Endothelial cell of umbilical vein (primary cell): Measurements from ENCODE around the gene TMEFF2. TPM values are rescaled to one million over a fixed set of nuclear protein-coding genes. Genes with fewer than 3 reads are reported as not detected.

Experiments
- BruUV-seq: library from RNA; stranded (reverse); fragments of 400-500 nt; replicated peaks from 2 replicates; lab custom pipeline; 2021; lab: Mats Ljungman, UMichigan
- CTCF ChIA-PET: fragments of 300-600, 350-600 bp; sonication (Branson Sonifier 250); formaldehyde crosslinking; loops from one replicate; lab custom pipeline; 2021; ENCODE audit warnings: antibody characterized with exemption, inconsistent platforms; lab: Charles Lee
- POLR2A ChIA-PET: fragments of 300-600, 350-600 bp; sonication (Branson Sonifier 250); formaldehyde crosslinking; loops from one replicate; lab custom pipeline; 2021; ENCODE audit warnings: antibody characterized with exemption, inconsistent platforms; lab: Charles Lee
- DNase-seq: peaks from one replicate; pipeline ENCODE4 v3.0.0-alpha.2; 2011; ENCODE audit warnings: low read depth, low spot score
- FAIRE-seq: peaks from 2 replicates; lab custom pipeline; 2011; peaks lifted over from hg19 to GRCh38; lab: Jason Lieb, UNC
- H2AFZ ChIP-seq: 2 replicates; pipeline ENCODE4 v1.6.0; 2012; ENCODE audit warnings: low read depth, low read length, control low read depth, inconsistent platforms
- H3K27ac ChIP-seq: 2 replicates; pipeline ENCODE4 v1.5.1; 2011; ENCODE audit warnings: low read depth, mild to moderate bottlenecking, control low read depth, low read length, moderate library complexity; ENCODE audit not compliant: insufficient read depth
- H3K27me3 ChIP-seq, 2 experiments: 2 replicates each; pipeline versions ENCODE4 v1.6.0 to v1.6.1; 2011; ENCODE audit warnings: low read length in 2 of 2, mixed read lengths in 1 of 2; ENCODE audit not compliant: control insufficient read depth in 2 of 2, insufficient read depth in 2 of 2
- H3K36me3 ChIP-seq, 2 experiments: 2 replicates in 1 of 2; 3 replicates in 1 of 2; pipeline ENCODE4 v1.5.1; 2011; ENCODE audit warnings: low read length in 2 of 2, mild to moderate bottlenecking in 1 of 2, moderate library complexity in 1 of 2; ENCODE audit not compliant: control insufficient read depth in 2 of 2, insufficient read depth in 2 of 2; ENCODE audit errors: extremely low read depth in 1 of 2
- H3K4me1 ChIP-seq: 3 replicates; pipeline ENCODE4 v1.5.1; 2011; ENCODE audit warnings: mild to moderate bottlenecking, low read length; ENCODE audit not compliant: control insufficient read depth, insufficient read depth; ENCODE audit errors: extremely low read depth
- H3K4me2 ChIP-seq: 2 replicates; pipeline ENCODE4 v1.6.1; 2011; ENCODE audit warnings: low read length, control low read depth, mixed read lengths; ENCODE audit not compliant: insufficient read depth
- H3K4me3 ChIP-seq, 3 experiments: fragments of 200-600 bp in 1 of 3; sonication (generic), shearing (Covaris generic) in 1 of 3; replicated peaks in 1 of 3; 2 replicates each; pipeline ENCODE4 v1.5.1; 2011 to 2016; ENCODE audit warnings: control low read depth in 3 of 3, low read length in 3 of 3, mild to moderate bottlenecking in 2 of 3, inconsistent platforms in 1 of 3, low read depth in 1 of 3, moderate library complexity in 1 of 3; ENCODE audit not compliant: insufficient read depth in 1 of 3
- H3K79me2 ChIP-seq: 2 replicates; pipeline ENCODE4 v1.6.0; 2012; ENCODE audit warnings: low read length, inconsistent platforms; ENCODE audit not compliant: control insufficient read depth, insufficient read depth
- H3K9ac ChIP-seq: replicated peaks from 2 replicates; pipeline ENCODE3; 2011; ENCODE audit warnings: low read length, control low read depth; ENCODE audit not compliant: insufficient read depth; ENCODE audit errors: extremely low read depth
- H3K9me1 ChIP-seq: replicated peaks from 3 replicates; pipeline ENCODE4 v1.6.0; 2011; ENCODE audit warnings: mild to moderate bottlenecking, low read length; ENCODE audit not compliant: control insufficient read depth, insufficient read depth; ENCODE audit errors: extremely low read depth
- H3K9me3 ChIP-seq: replicated peaks from 2 replicates; pipeline ENCODE4 v1.5.1; 2012; ENCODE audit warnings: low read length, inconsistent platforms; ENCODE audit not compliant: control insufficient read depth, insufficient read depth
- H4K20me1 ChIP-seq: replicated peaks from 2 replicates; pipeline ENCODE3; 2011; ENCODE audit warnings: mild to moderate bottlenecking, low read length; ENCODE audit not compliant: control insufficient read depth, insufficient read depth; ENCODE audit errors: extremely low read depth
- CTCF ChIP-seq, 2 donors: IDR thresholded peaks; 1 replicate in 1 of 2; 2 replicates in 1 of 2; pipeline ENCODE4 v1.5.1; 2011; ENCODE audit warnings: low read length in 2 of 2, mild to moderate bottlenecking in 2 of 2, moderate library complexity in 2 of 2, control low read depth in 1 of 2, inconsistent platforms in 1 of 2, low read depth in 1 of 2; ENCODE audit not compliant: insufficient read depth in 1 of 2; ENCODE audit errors: extremely low read depth in 1 of 2
- EZH2 ChIP-seq: IDR thresholded peaks from 2 replicates; pipeline ENCODE4 v1.6.1; 2012; ENCODE audit warnings: borderline replicate concordance, low read depth, mild to moderate bottlenecking, moderate library complexity, low read length, inconsistent platforms; ENCODE audit not compliant: severe bottlenecking
- FOS ChIP-seq: IDR thresholded peaks from 2 replicates; pipeline ENCODE4 v1.6.1; 2011; ENCODE audit warnings: mild to moderate bottlenecking, low read length, moderate library complexity, borderline replicate concordance; ENCODE audit not compliant: insufficient read depth
- GATA2 ChIP-seq: IDR thresholded peaks from 2 replicates; pipeline ENCODE4 v1.7.0; 2011; ENCODE audit warnings: low read depth, mild to moderate bottlenecking, moderate library complexity, mixed read lengths, low read length; ENCODE audit not compliant: insufficient read length, insufficient read depth
- JUN ChIP-seq: IDR thresholded peaks from 2 replicates; pipeline ENCODE4 v1.6.1; 2011; ENCODE audit warnings: borderline replicate concordance, low read depth; ENCODE audit not compliant: insufficient read length, insufficient read depth
- MAX ChIP-seq: IDR thresholded peaks from 2 replicates; pipeline ENCODE4 v1.6.1; 2011; ENCODE audit not compliant: insufficient read depth, insufficient read length
- MYC ChIP-seq: IDR thresholded peaks from one replicate; pipeline ENCODE4 v1.6.1; 2011; ENCODE audit warnings: mild to moderate bottlenecking, low read depth, low read length
- POLR2A ChIP-seq: IDR thresholded peaks from 2 replicates; pipeline ENCODE4 v1.6.1; 2012; ENCODE audit warnings: low read depth, mild to moderate bottlenecking, control low read depth, low read length
- POLR2AphosphoS5 ChIP-seq: IDR thresholded peaks from 2 replicates; pipeline ENCODE4 v1.6.1; 2012; ENCODE audit warnings: low read depth, mild to moderate bottlenecking, control low read depth, low read length, moderate library complexity; ENCODE audit not compliant: insufficient read depth
- dilution Hi-C: fragments of 300-500 bp; cut with MboI; formaldehyde crosslinking; loops from one replicate; pipeline ENCODE4 v1.15.0; 2019; ENCODE audit warnings: low sequenced_read_pairs; ENCODE audit not compliant: extremely low pct_ligation_motif_present
- intact Hi-C: fragments of 100-400 bp; cut with micrococcal nuclease; formaldehyde crosslinking; loops from one replicate; pipeline ENCODE4 v1.10.0; 2022
- polyA plus RNA-seq, 4 experiments: library from polyadenylated mRNA; depleted of rRNA in 3 of 4; stranded (reverse) in 3 of 4; unstranded in 1 of 4; fragments of >200 nt; gene quantifications; 2 replicates each; pipeline versions ENCODE4 v1.2.1 to v1.2.3, GENCODE V29; 2011 to 2012; ENCODE audit warnings: missing spikeins in 1 of 4
- total RNA-seq: library from RNA; stranded (reverse); gene quantifications from 2 replicates; pipeline ENCODE4 v1.2.3, GENCODE V29; 2021

The TMEFF2 gene
- total and polyA plus RNA-seq, 2 donors (not counting 3 experiments of a cell fraction or from before 2014, with no cell fraction given) = 0.18 to 0.20 TPM

- DNase-seq (no peak), FAIRE-seq (no peak)
- POLR2A ChIA-PET = no interaction called here
- Histone ChIP-seq H3K9me1 (no peaks in the 10 kb centered on the region), H3K9ac (no peak overlapping the region), H4K20me1 (no peaks in the 10 kb centered on the region), H3K4me2 (no peak overlapping the region), H3K4me1 (peaks cover 6% of the 10 kb centered on the region), H3K4me3 (no peak overlapping the region), H3K36me3 (no peaks in the 10 kb centered on the region), H3K27ac (no peak overlapping the region), H3K9me3 (no peaks in the 10 kb centered on the region), H2AFZ (no peak overlapping the region), H3K79me2 (no peaks in the 10 kb centered on the region), H3K27me3 (no peaks in the 10 kb centered on the region)
- dilution Hi-C loops (no loop called here), intact Hi-C loops (no loop called here)
- BruUV-seq = no TSS peak
- TF ChIP-seq GATA2 = no peak
- no peak for TF ChIP-seq POLR2AphosphoS5
- CTCF ChIA-PET = no interaction called here
Observed at GRCh38 chr2:192150166-192150565, 44.6 kb downstream of the TMEFF2 start.

GRCh38 chr2:192148620-192149321 is 46.0 kb downstream of the TMEFF2 start:
- no TSS peak for BruUV-seq
- no peak for FAIRE-seq

More at GRCh38 chr2:192148620-192149321, 46.0 kb downstream of the TMEFF2 start:
- H3K36me3 ChIP-seq = no peaks in the 10 kb centered on the region
- no peaks in the 10 kb centered on the region for H3K9me3 ChIP-seq
- no peak overlapping the region for H3K4me3 ChIP-seq
- H4K20me1 ChIP-seq = no peaks in the 10 kb centered on the region
- peak overlapping the region; percentile 14 for H2AFZ ChIP-seq
- dilution Hi-C loops = no loop called here
- no peaks in the 10 kb centered on the region for H3K9me1 ChIP-seq
- ChIA-PET CTCF (interaction anchor here (1.4 to 1.6 kb wide), 4 partner anchors 9 to 337 kb away, joined by 3 to 10 read pairs (median 5); no protein-coding TSS in a partner anchor), POLR2A (no interaction called here)
- intact Hi-C loops = no loop called here
- peaks cover 6% of the 10 kb centered on the region for H3K4me1 ChIP-seq
- H3K79me2 ChIP-seq = no peaks in the 10 kb centered on the region
- H3K27me3 ChIP-seq = no peaks in the 10 kb centered on the region
- H3K4me2 ChIP-seq = no peak overlapping the region
- peak; percentile 23 for DNase-seq
- no peak overlapping the region for H3K27ac ChIP-seq
- H3K9ac ChIP-seq = no peak overlapping the region
- TF ChIP-seq JUN (no peak), POLR2A (no peak), MYC (no peak), CTCF (IDR thresholded peaks at IDR 0.05; ENCODE audit: extremely low read depth in 1 of 2, insufficient read depth in 1 of 2, low read depth in 1 of 2, low read length in 2 of 2) (no peak), POLR2AphosphoS5 (no peak), FOS (no peak), MAX (no peak), GATA2 (no peak), EZH2 (no peak)
